ENCODE data around the gene SRSF4.

Gene SRSF4

GRCh38 chr1:29193879-29194455, 12.3 kb upstream of the SRSF4 start:
- no peak overlapping the region for H3K4me3 Mint-ChIP-seq
- H3K27me3 Mint-ChIP-seq = no peaks in the 10 kb centered on the region
- DNase-seq (no peak), ATAC-seq (replicated peaks) (no peak)
- no peaks in the 10 kb centered on the region for H3K4me1 Mint-ChIP-seq (ENCODE audit: low read depth in 2 of 2)
- peak overlapping the region in 1 of 2 donors; percentile 60 for H3K27ac Mint-ChIP-seq
- peaks cover 13% of the 10 kb centered on the region for H3K36me3 Mint-ChIP-seq (ENCODE audit: insufficient read depth)
- no peaks in the 10 kb centered on the region for H3K9me3 Mint-ChIP-seq

DNA sequence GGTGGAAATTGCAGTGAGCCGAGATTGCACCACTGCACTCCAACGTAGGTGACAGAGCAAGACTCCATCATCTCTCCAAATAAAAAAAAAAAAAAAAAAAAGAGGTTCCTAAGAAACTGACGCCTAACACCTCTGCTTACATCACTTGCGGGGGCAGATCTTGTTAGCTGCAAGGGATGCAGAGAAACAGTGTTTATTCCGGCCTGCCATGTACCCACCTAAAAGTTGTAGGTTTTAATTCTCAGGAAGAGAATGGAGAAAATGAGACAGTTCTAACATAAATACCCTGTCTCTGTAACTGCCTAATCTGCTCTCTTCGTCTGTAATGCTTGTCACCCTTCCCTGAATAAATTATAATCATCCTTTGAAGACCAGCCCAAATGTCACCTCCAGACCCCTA, 9.0 kb upstream of the SRSF4 start:
- Mint-ChIP-seq H3K27ac (no peak overlapping the region), H3K36me3 (ENCODE audit: insufficient read depth) (peaks cover 15% of the 10 kb centered on the region), H3K4me3 (no peak overlapping the region), H3K4me1 (ENCODE audit: low read depth in 2 of 2) (no peaks in the 10 kb centered on the region), H3K9me3 (no peaks in the 10 kb centered on the region), H3K27me3 (no peaks in the 10 kb centered on the region)
- DNase-seq = no peak
- no peak for ATAC-seq (replicated peaks)

DNA sequence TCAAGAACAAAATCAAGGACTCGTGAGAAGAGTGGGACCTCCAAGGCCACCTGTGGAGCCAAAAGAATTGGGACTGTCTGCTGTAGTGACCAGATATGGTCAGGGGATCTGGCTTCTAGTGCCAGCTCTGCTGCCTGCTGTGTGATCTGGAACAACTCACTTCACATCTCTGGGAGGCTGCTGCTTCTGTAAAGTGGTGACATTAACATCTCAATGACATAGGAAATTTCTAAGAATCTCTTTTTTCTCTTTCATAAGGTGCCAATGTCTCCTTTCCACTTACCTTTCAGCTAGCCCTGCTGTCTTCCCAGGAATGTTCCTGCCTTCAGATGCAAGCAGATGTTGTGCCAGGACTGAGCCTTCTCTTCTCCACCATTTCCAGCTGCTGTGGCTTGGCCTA, 5.0 kb upstream of the SRSF4 start:
- peaks cover 14% of the 10 kb centered on the region for H3K36me3 Mint-ChIP-seq (ENCODE audit: insufficient read depth)
- H3K27ac Mint-ChIP-seq = no peak overlapping the region
- DNase-seq (no peak), ATAC-seq (replicated peaks) (no peak)
- peaks cover 4 to 5% of the 10 kb centered on the region in 2 donors for H3K4me1 Mint-ChIP-seq (ENCODE audit: low read depth in 2 of 2)
- H3K27me3 Mint-ChIP-seq = no peaks in the 10 kb centered on the region
- H3K4me3 Mint-ChIP-seq = no peak overlapping the region
- no peaks in the 10 kb centered on the region for H3K9me3 Mint-ChIP-seq

GRCh38 chr1:29186252-29186651, 4.6 kb upstream of the SRSF4 start:
- peaks cover 4 to 5% of the 10 kb centered on the region in 2 donors for H3K4me1 Mint-ChIP-seq (ENCODE audit: low read depth in 2 of 2)
- no peak overlapping the region for H3K27ac Mint-ChIP-seq
- H3K27me3 Mint-ChIP-seq = no peaks in the 10 kb centered on the region
- no peak for DNase-seq
- H3K9me3 Mint-ChIP-seq = no peaks in the 10 kb centered on the region
- H3K36me3 Mint-ChIP-seq (ENCODE audit: insufficient read depth) = peaks cover 19% of the 10 kb centered on the region
- H3K4me3 Mint-ChIP-seq = no peak overlapping the region
- ATAC-seq (replicated peaks) = no peak

DNA sequence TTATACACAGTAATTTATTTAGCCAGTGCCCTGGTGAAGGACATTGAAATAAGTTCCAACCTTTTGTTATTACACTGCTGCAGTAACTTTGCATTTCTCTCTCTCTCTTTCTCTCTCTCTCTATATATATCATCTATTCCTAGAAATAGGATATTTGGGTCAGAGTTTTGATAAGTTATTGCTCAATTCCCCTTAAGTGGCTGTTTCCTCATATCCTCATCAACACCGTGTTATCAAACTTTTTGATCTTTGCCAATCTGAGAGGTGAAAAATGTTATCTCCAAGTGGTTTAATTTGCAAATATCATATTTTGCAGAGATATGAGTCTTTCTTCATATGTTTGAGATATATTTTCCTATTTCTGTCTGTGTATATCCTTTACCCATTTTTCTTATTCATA, 1.6 kb upstream of the SRSF4 start:
- no peak for ATAC-seq (replicated peaks)
- Mint-ChIP-seq H3K27ac (no peak overlapping the region), H3K4me1 (ENCODE audit: low read depth in 2 of 2) (peaks cover 25 to 32% of the 10 kb centered on the region in 2 donors)

GRCh38 chr1:29180497-29181412, 945 bp downstream of the SRSF4 start:
- DNase-seq (peak in 1 of 3 experiments; percentile 11), ATAC-seq (replicated peaks) (no peak)
- Mint-ChIP-seq H3K9me3 (no peaks in the 10 kb centered on the region), H3K27ac (peak overlapping the region; percentile 92 to 93), H3K36me3 (ENCODE audit: insufficient read depth) (peaks cover 52% of the 10 kb centered on the region), H3K4me3 (peak overlapping the region; percentile 88 to 90), H3K4me1 (ENCODE audit: low read depth in 2 of 2) (peaks cover 38 to 56% of the 10 kb centered on the region in 2 donors), H3K27me3 (no peaks in the 10 kb centered on the region)

More for the DNA sequence above, 1.6 kb upstream of the SRSF4 start:
- no peaks in the 10 kb centered on the region for H3K27me3 Mint-ChIP-seq
- H3K36me3 Mint-ChIP-seq (ENCODE audit: insufficient read depth) = peaks cover 35% of the 10 kb centered on the region
- DNase-seq = no peak
- H3K9me3 Mint-ChIP-seq = no peaks in the 10 kb centered on the region
- H3K4me3 Mint-ChIP-seq = peak overlapping the region; percentile 88 to 90

DNA sequence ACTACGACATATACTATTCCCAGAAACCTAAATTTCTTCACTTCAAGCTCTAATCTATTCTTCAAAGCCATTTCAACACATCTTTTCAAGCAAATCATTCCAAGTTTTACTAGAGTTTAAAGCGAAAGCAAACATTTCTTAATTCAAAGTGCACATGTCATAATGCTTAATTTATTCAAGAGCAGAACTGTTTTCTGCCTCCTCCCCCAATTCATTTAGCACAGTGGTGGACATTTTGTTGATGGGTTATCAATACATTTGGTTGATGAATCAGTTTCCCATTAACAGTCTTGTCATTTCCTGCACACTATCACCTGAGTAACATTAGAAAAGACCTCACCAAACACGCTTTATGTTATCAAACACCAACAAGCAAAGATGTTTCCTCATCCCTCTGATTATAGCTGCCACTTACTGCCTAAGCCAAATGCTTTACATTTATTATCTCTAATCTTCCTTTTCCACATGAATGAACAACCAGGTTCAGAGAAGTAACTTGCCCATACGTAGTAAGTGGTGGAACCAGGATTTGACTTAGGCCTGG, 2.0 kb downstream of the SRSF4 start:
- DNase-seq (no peak), ATAC-seq (replicated peaks) (no peak)
- peak overlapping the region; percentile 88 to 90 for H3K4me3 Mint-ChIP-seq
- H3K27me3 Mint-ChIP-seq = no peaks in the 10 kb centered on the region
- H3K9me3 Mint-ChIP-seq = no peaks in the 10 kb centered on the region
- peaks cover 54% of the 10 kb centered on the region for H3K36me3 Mint-ChIP-seq (ENCODE audit: insufficient read depth)
- H3K27ac Mint-ChIP-seq = peak overlapping the region; percentile 88 to 92
- H3K4me1 Mint-ChIP-seq (ENCODE audit: low read depth in 2 of 2) = peaks cover 38 to 58% of the 10 kb centered on the region in 2 donors

- H3K36me3 Mint-ChIP-seq (ENCODE audit: insufficient read depth) = peaks cover 54% of the 10 kb centered on the region
Observed at GRCh38 chr1:29177022-29177705, 4.5 kb downstream of the SRSF4 start.

GRCh38 chr1:29176576-29176975, 5.1 kb downstream of the SRSF4 start:
- Mint-ChIP-seq H3K4me3 (peak overlapping the region in 1 of 2 donors; percentile 88), H3K36me3 (ENCODE audit: insufficient read depth) (peaks cover 48% of the 10 kb centered on the region), H3K9me3 (no peaks in the 10 kb centered on the region), H3K27ac (peak overlapping the region in 1 of 2 donors; percentile 92), H3K27me3 (no peaks in the 10 kb centered on the region), H3K4me1 (ENCODE audit: low read depth in 2 of 2) (peaks cover 42 to 71% of the 10 kb centered on the region in 2 donors)
- no peak for DNase-seq
- no peak for ATAC-seq (replicated peaks)

More at GRCh38 chr1:29177022-29177705, 4.5 kb downstream of the SRSF4 start:
- ATAC-seq (replicated peaks) (no peak), DNase-seq (no peak)
- no peaks in the 10 kb centered on the region for H3K27me3 Mint-ChIP-seq
- H3K27ac Mint-ChIP-seq = peak overlapping the region; percentile 88 to 92
- H3K9me3 Mint-ChIP-seq = no peaks in the 10 kb centered on the region
- peaks cover 40 to 69% of the 10 kb centered on the region in 2 donors for H3K4me1 Mint-ChIP-seq (ENCODE audit: low read depth in 2 of 2)
- peak overlapping the region; percentile 51 to 88 for H3K4me3 Mint-ChIP-seq

DNA sequence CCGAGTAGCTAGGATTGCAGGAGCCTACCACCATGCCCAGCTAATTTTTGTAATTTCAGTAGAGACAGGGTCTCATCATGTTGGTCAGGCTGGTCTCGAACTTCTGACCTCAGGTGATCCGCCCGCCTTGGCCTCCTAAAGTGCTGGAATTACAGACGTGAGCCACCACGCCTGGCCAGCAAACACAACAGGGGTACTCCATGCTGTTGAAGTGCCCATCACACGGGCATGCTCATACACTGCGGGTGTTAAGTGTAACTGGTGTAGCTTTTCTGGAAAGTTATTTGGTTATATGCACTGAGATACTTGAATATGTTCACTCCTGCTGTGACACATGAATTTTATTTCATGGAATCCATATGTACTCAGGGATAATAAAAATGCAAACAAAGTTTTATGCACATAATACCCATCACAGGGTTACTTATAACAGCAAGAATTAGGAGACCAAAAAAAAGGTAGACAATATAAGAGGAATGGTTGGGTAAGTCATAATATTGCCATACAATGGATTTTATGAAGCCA, 9.2 kb downstream of the SRSF4 start:
- Mint-ChIP-seq H3K36me3 (ENCODE audit: insufficient read depth) (peaks cover 39% of the 10 kb centered on the region), H3K4me1 (ENCODE audit: low read depth in 2 of 2) (peaks cover 38 to 74% of the 10 kb centered on the region in 2 donors), H3K27ac (peak overlapping the region in 1 of 2 donors; percentile 87), H3K27me3 (no peaks in the 10 kb centered on the region), H3K4me3 (peak overlapping the region; percentile 18 to 24), H3K9me3 (no peaks in the 10 kb centered on the region)
- ATAC-seq (replicated peaks) (no peak), DNase-seq (no peak)

DNA sequence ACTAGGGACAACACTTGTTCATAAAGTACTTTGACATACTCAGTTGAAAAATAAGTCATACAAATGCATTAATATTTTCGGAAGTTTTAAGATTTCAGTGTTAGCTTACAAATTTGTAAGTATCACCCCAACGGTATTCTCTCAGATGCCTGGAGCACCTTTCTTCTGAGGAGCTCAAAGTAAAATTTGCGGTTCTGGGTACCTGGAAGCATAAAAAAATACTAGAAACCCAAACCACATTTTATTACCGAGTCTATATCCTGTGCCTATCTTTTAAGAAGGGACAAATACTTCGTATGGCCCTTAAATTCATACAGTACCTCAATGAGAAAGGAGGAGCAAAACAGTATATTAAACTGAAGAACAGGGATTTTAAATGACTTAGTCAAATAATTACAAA, 10.2 kb downstream of the SRSF4 start:
- H3K27me3 Mint-ChIP-seq = no peaks in the 10 kb centered on the region
- peak overlapping the region; percentile 30 to 58 for H3K4me3 Mint-ChIP-seq
- H3K36me3 Mint-ChIP-seq (ENCODE audit: insufficient read depth) = peaks cover 41% of the 10 kb centered on the region
- peaks cover 39 to 74% of the 10 kb centered on the region in 2 donors for H3K4me1 Mint-ChIP-seq (ENCODE audit: low read depth in 2 of 2)
- H3K27ac Mint-ChIP-seq = peak overlapping the region in 1 of 2 donors; percentile 42
- no peak for ATAC-seq (replicated peaks)
- no peaks in the 10 kb centered on the region for H3K9me3 Mint-ChIP-seq
- DNase-seq = no peak

DNA sequence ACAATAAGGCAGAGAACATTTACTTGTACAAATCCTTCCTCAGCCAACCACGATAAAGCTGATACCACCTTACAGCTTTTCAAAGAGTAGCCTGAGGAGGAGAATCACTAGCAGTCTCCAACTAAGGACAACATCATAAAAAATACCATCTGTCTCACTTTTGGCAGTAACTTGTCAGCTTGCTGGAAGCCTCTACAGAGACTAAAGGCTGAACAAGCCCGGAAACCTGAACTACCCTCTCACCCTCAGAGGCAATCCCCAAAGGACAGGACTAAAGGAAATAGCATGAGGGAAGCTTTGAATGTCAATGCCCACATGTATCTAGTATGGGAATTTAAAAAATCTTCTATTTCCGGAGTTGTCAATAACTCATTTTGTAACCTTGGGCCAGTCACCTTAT, 10.6 kb downstream of the SRSF4 start:
- Mint-ChIP-seq H3K4me3 (peak overlapping the region; percentile 30 to 58), H3K9me3 (no peaks in the 10 kb centered on the region), H3K27ac (peak overlapping the region; percentile 42 to 67), H3K27me3 (no peaks in the 10 kb centered on the region), H3K36me3 (ENCODE audit: insufficient read depth) (peaks cover 39% of the 10 kb centered on the region), H3K4me1 (ENCODE audit: low read depth in 2 of 2) (peaks cover 41 to 74% of the 10 kb centered on the region in 2 donors)
- ATAC-seq (replicated peaks) (no peak), DNase-seq (no peak)

DNA sequence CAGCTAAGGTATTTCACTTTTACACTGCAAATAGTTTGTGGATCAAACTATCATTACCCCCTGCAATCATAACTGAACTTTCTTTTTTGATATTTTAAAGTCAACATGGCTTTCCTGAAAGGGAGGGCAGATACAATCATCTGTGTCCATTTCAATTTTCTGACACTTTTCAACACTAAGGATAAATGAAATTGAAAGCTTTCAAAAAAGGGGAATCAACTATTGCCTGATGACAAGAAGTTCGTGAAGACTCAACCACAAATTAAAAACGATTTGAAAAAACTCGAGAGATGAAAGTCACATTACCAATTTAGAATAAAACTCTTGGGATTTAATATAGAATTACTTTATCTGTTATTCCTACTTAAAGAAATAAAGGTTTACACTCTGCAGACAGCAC, 11.7 kb downstream of the SRSF4 start:
- H3K27ac Mint-ChIP-seq = peak overlapping the region; percentile 42 to 67
- no peak for DNase-seq
- ATAC-seq (replicated peaks) = no peak
- no peaks in the 10 kb centered on the region for H3K9me3 Mint-ChIP-seq
- peak overlapping the region; percentile 58 to 66 for H3K4me3 Mint-ChIP-seq
- H3K4me1 Mint-ChIP-seq (ENCODE audit: low read depth in 2 of 2) = peaks cover 47 to 78% of the 10 kb centered on the region in 2 donors
- peaks cover 37% of the 10 kb centered on the region for H3K36me3 Mint-ChIP-seq (ENCODE audit: insufficient read depth)
- no peaks in the 10 kb centered on the region for H3K27me3 Mint-ChIP-seq

Measured in effector memory CD8-positive, alpha-beta T cell (primary cell).